RWPE2 (cell line): ENCODE results near the gene PSD2.
A peak's percentile ranks its signal among the peaks of the same experiment; 100 is the strongest.

ENCODE experiments used
- ATAC-seq: fragments of 200-7000 bp; cut with Tn5 transposase; 3 replicates; pipeline ENCODE4 v1.9.1; 2021; ENCODE audit warnings: low read depth
- DNase-seq: peaks from one replicate; pipeline ENCODE4 v3.0.0-alpha.2; 2020; ENCODE audit warnings: low spot score
- H3K27ac ChIP-seq: fragments of 450-650 bp; 2 replicates; pipeline ENCODE4 v1.5.1; 2017; ENCODE audit warnings: mild to moderate bottlenecking; ENCODE audit not compliant: poor library complexity, severe bottlenecking
- H3K27me3 ChIP-seq: fragments of 250-450 bp; sonication (Bioruptor Pico); 2 replicates; pipeline ENCODE4 v1.5.1; 2021; ENCODE audit warnings: mild to moderate bottlenecking, moderate library complexity; ENCODE audit not compliant: insufficient read depth, poor library complexity, severe bottlenecking
- H3K36me3 ChIP-seq: fragments of 250-450 bp; sonication (Bioruptor Pico); 2 replicates; pipeline ENCODE4 v1.5.1; 2020; ENCODE audit warnings: low read depth, mild to moderate bottlenecking, moderate library complexity
- H3K4me1 ChIP-seq: fragments of 250-450 bp; sonication (Bioruptor Pico); 2 replicates; pipeline ENCODE4 v1.5.1; 2021; ENCODE audit warnings: mild to moderate bottlenecking, moderate library complexity; ENCODE audit not compliant: insufficient read depth, poor library complexity, severe bottlenecking
- H3K4me3 ChIP-seq: fragments of 250-450 bp; sonication (Bioruptor Pico); 2 replicates; pipeline ENCODE4 v1.5.1; 2021; ENCODE audit warnings: mild to moderate bottlenecking, moderate library complexity; ENCODE audit not compliant: severe bottlenecking
- H3K9me3 ChIP-seq: fragments of 250-450 bp; sonication (Bioruptor Pico); 2 replicates; pipeline ENCODE4 v1.5.1; 2021; ENCODE audit warnings: mild to moderate bottlenecking, moderate library complexity; ENCODE audit not compliant: severe bottlenecking
- TF ChIP-seq, protein P1 (sequence below): fragments of 450-650 bp; IDR thresholded peaks from one replicate; pipeline ENCODE4 v1.5.1; 2017; ENCODE audit warnings: mild to moderate bottlenecking, moderate library complexity; ENCODE audit not compliant: poor library complexity, severe bottlenecking

The PSD2 gene

DNA sequence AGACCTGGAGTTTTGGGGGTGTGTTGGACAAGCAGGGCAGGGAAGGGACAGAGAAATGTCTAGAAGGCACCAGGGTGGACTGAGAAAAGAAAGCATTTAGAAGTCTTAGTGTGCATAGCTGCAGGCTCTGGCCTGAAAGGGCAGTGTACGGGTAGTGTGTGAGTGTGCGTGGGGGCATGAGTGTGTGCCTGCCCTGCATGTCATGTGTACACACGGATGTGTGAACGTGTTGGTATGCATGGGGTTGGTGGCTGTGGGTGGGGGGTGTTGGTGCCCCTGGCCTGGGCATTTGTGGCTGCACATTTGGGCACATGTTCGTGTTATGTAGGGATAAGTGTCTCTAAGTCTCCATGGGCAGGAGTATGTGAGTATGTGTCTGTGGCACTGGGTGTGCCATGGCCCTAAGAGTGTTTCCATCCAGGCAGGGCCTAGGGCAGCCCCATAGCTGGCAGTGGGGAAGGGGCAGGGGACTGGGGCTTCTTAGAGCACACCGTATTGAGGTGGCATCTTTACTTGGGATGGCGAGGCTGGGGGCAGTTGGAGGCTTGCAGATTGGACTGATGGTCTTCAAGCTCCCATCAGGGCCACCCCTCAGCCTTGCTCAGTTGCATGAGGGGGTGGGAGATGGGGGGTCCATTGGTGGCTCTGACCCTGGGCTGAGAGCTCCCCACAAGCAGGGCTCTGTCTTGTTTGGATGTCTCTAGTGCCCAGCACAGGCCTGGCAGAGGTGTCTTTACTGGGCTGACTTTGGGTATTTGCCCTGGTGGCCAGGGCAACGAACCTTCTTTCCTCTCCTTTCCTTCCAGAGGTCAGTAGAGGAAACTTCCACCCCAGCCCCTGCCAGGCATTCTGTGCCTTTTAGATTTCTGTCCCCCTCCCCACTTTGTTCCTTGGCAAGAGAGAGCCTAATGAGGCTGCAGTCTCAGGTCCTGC, 15.0 kb downstream of the PSD2 start:
- H3K4me1 ChIP-seq, result no peaks in the 10 kb centered on the region
- no peak overlapping the region for H3K27ac ChIP-seq
- DNase-seq (peak; percentile 56), ATAC-seq (no peak)
- TF ChIP-seq, protein P1, sequence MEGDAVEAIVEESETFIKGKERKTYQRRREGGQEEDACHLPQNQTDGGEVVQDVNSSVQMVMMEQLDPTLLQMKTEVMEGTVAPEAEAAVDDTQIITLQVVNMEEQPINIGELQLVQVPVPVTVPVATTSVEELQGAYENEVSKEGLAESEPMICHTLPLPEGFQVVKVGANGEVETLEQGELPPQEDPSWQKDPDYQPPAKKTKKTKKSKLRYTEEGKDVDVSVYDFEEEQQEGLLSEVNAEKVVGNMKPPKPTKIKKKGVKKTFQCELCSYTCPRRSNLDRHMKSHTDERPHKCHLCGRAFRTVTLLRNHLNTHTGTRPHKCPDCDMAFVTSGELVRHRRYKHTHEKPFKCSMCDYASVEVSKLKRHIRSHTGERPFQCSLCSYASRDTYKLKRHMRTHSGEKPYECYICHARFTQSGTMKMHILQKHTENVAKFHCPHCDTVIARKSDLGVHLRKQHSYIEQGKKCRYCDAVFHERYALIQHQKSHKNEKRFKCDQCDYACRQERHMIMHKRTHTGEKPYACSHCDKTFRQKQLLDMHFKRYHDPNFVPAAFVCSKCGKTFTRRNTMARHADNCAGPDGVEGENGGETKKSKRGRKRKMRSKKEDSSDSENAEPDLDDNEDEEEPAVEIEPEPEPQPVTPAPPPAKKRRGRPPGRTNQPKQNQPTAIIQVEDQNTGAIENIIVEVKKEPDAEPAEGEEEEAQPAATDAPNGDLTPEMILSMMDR, result no peak
- no peaks in the 10 kb centered on the region for H3K36me3 ChIP-seq
- no peak overlapping the region for H3K4me3 ChIP-seq
- no peaks in the 10 kb centered on the region for H3K27me3 ChIP-seq
- H3K9me3 ChIP-seq, result no peaks in the 10 kb centered on the region

- Histone ChIP-seq H3K36me3 (no peaks in the 10 kb centered on the region), H3K9me3 (no peaks in the 10 kb centered on the region), H3K4me1 (no peaks in the 10 kb centered on the region), H3K27ac (no peak overlapping the region), H3K27me3 (no peaks in the 10 kb centered on the region), H3K4me3 (no peak overlapping the region)
- peak; percentile 21 for DNase-seq
- TF ChIP-seq, protein P1, result no peak
- ATAC-seq, result no peak
These were observed 15.6 kb downstream of the PSD2 start for GRCh38 chr5:139811274-139811607.

DNA sequence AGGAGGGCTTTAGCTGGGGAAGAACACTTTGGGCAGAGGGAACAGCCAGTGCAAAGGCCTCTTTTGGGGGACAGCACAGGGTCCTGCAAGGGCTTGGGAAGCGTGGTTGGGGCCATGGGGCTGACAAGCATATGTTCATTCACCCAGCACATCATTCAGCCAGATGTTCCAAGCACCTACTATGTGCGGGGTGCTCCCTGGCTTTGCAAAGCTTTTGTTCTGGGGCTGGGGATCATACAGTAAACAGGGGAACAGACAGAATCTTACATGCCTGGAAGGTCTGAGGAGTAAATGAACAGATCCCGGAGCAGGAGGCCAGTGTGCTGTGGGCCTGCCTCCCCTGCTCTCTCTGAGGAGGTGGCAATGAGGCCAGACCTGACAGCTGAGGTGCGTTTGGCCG, 16.7 kb downstream of the PSD2 start:
- DNase-seq (peak; percentile 34), ATAC-seq (no peak)
- H3K27ac ChIP-seq, result no peak overlapping the region
- no peaks in the 10 kb centered on the region for H3K36me3 ChIP-seq
- H3K27me3 ChIP-seq, result no peaks in the 10 kb centered on the region
- TF ChIP-seq, protein P1, result no peak
- H3K9me3 ChIP-seq, result no peaks in the 10 kb centered on the region
- H3K4me3 ChIP-seq, result no peak overlapping the region
- no peaks in the 10 kb centered on the region for H3K4me1 ChIP-seq

GRCh38 chr5:139812836-139813805, 17.5 kb downstream of the PSD2 start:
- no peaks in the 10 kb centered on the region for H3K27me3 ChIP-seq
- no peak for ATAC-seq

More at GRCh38 chr5:139812836-139813805, 17.5 kb downstream of the PSD2 start:
- no peaks in the 10 kb centered on the region for H3K9me3 ChIP-seq
- H3K27ac ChIP-seq, result no peak overlapping the region
- TF ChIP-seq, protein P1, result no peak
- no peak overlapping the region for H3K4me3 ChIP-seq
- H3K4me1 ChIP-seq, result no peaks in the 10 kb centered on the region
- DNase-seq, result peak; percentile 69
- H3K36me3 ChIP-seq, result no peaks in the 10 kb centered on the region
